ENCODE results near the gene SH3GL1.

DNA sequence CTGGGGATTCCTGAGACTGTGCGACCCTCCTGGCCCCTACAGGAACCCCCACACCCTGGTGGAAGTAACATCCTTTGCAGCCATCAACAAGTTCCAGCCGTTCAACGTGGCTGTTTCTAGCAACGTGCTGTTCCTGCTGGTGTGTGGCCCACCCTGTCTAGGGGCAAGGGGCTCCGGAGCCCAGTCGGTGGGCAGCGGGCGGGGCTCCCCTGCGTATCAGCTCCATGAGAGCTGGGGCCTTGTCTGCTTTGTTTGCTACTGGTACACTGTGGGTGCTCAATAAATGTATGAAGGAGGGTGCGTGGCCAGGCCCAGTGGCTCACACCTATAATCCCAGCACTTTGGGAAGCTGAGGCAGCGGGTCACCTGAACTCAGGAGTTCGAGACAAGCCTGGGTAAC is 46.1 kb downstream of the SH3GL1 start:
- TF ChIP-seq EZH2phosphoT487 (IDR thresholded peaks at IDR 0.05; ENCODE audit: borderline replicate concordance, low read depth) (no peak), NRF1 (IDR thresholded peaks at IDR 0.05; ENCODE audit: low read depth, low read length) (no peak), GABPA (IDR thresholded peaks at IDR 0.05; ENCODE audit: low read depth) (no peak), RCOR1 (IDR thresholded peaks at IDR 0.05; ENCODE audit: low read length) (no peak), EP300 (IDR thresholded peaks at IDR 0.05; ENCODE audit: borderline replicate concordance in 1 of 2, low read depth in 1 of 2, low read length in 1 of 2) (no peak), CHD2 (IDR thresholded peaks at IDR 0.05; ENCODE audit: low read length, partially characterized antibody) (no peak), POLR2AphosphoS5 (IDR thresholded peaks at IDR 0.05; ENCODE audit: low read depth, low read length) (no peak)
- TF ChIP-seq, protein P1, sequence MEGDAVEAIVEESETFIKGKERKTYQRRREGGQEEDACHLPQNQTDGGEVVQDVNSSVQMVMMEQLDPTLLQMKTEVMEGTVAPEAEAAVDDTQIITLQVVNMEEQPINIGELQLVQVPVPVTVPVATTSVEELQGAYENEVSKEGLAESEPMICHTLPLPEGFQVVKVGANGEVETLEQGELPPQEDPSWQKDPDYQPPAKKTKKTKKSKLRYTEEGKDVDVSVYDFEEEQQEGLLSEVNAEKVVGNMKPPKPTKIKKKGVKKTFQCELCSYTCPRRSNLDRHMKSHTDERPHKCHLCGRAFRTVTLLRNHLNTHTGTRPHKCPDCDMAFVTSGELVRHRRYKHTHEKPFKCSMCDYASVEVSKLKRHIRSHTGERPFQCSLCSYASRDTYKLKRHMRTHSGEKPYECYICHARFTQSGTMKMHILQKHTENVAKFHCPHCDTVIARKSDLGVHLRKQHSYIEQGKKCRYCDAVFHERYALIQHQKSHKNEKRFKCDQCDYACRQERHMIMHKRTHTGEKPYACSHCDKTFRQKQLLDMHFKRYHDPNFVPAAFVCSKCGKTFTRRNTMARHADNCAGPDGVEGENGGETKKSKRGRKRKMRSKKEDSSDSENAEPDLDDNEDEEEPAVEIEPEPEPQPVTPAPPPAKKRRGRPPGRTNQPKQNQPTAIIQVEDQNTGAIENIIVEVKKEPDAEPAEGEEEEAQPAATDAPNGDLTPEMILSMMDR (IDR thresholded peaks at IDR 0.05) = no peak
- TF ChIP-seq, protein P2, sequence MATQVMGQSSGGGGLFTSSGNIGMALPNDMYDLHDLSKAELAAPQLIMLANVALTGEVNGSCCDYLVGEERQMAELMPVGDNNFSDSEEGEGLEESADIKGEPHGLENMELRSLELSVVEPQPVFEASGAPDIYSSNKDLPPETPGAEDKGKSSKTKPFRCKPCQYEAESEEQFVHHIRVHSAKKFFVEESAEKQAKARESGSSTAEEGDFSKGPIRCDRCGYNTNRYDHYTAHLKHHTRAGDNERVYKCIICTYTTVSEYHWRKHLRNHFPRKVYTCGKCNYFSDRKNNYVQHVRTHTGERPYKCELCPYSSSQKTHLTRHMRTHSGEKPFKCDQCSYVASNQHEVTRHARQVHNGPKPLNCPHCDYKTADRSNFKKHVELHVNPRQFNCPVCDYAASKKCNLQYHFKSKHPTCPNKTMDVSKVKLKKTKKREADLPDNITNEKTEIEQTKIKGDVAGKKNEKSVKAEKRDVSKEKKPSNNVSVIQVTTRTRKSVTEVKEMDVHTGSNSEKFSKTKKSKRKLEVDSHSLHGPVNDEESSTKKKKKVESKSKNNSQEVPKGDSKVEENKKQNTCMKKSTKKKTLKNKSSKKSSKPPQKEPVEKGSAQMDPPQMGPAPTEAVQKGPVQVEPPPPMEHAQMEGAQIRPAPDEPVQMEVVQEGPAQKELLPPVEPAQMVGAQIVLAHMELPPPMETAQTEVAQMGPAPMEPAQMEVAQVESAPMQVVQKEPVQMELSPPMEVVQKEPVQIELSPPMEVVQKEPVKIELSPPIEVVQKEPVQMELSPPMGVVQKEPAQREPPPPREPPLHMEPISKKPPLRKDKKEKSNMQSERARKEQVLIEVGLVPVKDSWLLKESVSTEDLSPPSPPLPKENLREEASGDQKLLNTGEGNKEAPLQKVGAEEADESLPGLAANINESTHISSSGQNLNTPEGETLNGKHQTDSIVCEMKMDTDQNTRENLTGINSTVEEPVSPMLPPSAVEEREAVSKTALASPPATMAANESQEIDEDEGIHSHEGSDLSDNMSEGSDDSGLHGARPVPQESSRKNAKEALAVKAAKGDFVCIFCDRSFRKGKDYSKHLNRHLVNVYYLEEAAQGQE (IDR thresholded peaks at IDR 0.05; ENCODE audit: low read depth, low read length) = no peak
